KOPT-K1 (cell line): ENCODE data around the gene ACP1.

ENCODE experiments used
- H3K27ac ChIP-seq: fragments of 200-600 bp; sonication (generic); 2 replicates; pipeline ENCODE4 v1.5.1; 2016; ENCODE audit warnings: antibody characterized with exemption, mild to moderate bottlenecking, low read depth, low read length; ENCODE audit not compliant: poor library complexity, severe bottlenecking
- H3K36me3 ChIP-seq: fragments of 200-600 bp; sonication (generic); 2 replicates; pipeline ENCODE4 v1.5.1; 2017; ENCODE audit warnings: antibody characterized with exemption, mild to moderate bottlenecking, low read length, moderate library complexity; ENCODE audit not compliant: insufficient read depth
- H3K9me3 ChIP-seq: fragments of 200-600 bp; sonication (generic); 2 replicates; pipeline ENCODE4 v1.5.1; 2017; ENCODE audit warnings: antibody characterized with exemption, low read length, mild to moderate bottlenecking; ENCODE audit not compliant: insufficient read depth, poor library complexity, severe bottlenecking

ACP1 gene

GRCh38 chr2:281381-281780 lies 16.6 kb downstream of the ACP1 start:
- Histone ChIP-seq H3K27ac (no peak overlapping the region), H3K36me3 (peaks cover 85% of the 10 kb centered on the region), H3K9me3 (no peaks in the 10 kb centered on the region)

- no peaks in the 10 kb centered on the region for H3K9me3 ChIP-seq
- peaks cover 73% of the 10 kb centered on the region for H3K36me3 ChIP-seq
- no peak overlapping the region for H3K27ac ChIP-seq
Observed at GRCh38 chr2:282371-283263, 17.9 kb downstream of the ACP1 start.

DNA sequence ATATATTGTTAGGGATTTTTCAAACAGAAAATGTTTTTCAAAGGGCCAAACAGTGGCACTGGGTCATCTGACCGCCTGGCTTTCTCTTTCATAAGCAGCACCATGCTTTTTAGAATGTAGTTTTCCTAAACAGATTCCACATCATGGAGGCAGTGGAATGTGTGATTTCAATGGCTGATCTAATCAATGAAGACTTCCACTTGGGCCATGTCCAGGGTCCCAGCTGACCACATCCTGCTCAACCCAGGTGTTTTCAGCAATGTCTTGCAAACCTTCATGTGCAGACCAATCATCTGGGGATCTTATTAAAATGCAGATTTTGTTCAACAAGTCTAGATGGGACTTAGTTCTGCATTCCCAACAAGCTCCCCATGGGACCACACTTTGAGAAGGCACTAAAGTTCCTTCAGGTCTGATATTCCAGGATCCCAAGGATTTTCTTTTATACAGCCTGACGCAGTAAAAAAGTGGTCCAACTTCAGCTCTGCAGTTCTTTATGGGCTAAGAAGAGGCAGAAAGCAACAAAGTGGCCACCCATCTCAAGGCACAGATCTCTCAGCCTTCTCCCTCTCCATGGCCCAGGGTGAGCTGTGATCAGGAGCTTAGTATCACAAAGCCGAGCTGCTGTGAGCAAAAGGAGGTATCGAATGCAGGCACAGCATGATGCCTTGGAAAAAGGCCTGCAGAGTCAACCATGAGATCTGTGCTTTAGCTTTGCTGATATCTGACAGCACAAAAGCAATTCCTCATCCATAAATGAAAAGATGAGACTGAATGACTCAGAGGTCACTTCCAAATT lies 19.4 kb downstream of the ACP1 start:
- no peak overlapping the region for H3K27ac ChIP-seq
- H3K36me3 ChIP-seq, result peaks cover 57% of the 10 kb centered on the region
- no peaks in the 10 kb centered on the region for H3K9me3 ChIP-seq

DNA sequence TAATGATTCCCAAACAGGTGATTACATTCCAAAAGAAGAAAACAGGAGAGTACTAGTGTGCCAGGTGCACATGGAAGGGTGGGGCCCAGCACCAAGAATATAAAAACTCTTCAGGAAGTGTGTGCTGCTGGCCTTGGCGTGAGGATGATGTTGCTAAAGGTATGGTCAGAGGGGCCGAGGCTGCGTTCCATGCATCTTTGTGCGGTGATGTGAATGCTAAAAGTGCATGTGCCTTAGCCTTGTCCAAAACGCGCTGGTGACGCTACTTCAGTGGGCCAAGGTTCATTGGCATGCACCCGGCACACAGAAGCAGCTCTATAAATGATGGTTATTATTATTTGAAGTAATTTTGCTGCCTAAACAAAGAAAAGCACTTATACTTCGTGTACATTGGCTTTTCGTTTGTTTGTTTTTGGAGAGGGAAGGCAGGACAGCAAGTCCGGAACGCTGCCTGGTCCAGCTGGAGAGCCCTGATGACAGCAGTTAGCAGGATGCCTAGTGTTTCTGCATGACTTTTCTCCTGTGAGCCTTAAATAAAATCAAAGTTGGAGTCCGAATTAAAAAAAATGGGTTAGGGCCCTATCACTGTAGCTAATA lies 20.2 kb downstream of the ACP1 start:
- Histone ChIP-seq H3K36me3 (peaks cover 49% of the 10 kb centered on the region), H3K27ac (no peak overlapping the region), H3K9me3 (no peaks in the 10 kb centered on the region)

GRCh38 chr2:285531-285930 lies 20.8 kb downstream of the ACP1 start:
- Histone ChIP-seq H3K27ac (no peak overlapping the region), H3K36me3 (peaks cover 44% of the 10 kb centered on the region), H3K9me3 (no peaks in the 10 kb centered on the region)

DNA sequence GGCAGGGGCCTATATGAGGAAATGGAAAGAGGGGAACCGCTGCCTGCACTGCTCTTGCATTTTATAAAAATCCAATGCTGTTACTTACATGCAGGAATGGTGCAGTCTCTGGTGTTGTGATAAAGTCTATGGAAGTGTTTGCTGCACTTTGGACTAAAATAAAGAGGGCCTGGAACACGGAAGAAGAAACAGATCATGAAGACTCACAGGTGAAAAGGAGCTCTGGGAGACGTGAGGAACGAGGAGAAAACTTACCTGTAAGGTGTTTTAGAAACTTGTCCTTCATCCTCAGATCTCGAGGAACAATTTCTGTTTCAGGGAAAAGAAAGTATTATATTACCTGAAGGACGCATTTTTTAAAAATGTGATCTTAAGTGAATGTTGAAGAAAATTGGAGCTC lies 21.3 kb downstream of the ACP1 start:
- H3K27ac ChIP-seq, result no peak overlapping the region
- no peaks in the 10 kb centered on the region for H3K9me3 ChIP-seq
- H3K36me3 ChIP-seq, result peaks cover 42% of the 10 kb centered on the region

DNA sequence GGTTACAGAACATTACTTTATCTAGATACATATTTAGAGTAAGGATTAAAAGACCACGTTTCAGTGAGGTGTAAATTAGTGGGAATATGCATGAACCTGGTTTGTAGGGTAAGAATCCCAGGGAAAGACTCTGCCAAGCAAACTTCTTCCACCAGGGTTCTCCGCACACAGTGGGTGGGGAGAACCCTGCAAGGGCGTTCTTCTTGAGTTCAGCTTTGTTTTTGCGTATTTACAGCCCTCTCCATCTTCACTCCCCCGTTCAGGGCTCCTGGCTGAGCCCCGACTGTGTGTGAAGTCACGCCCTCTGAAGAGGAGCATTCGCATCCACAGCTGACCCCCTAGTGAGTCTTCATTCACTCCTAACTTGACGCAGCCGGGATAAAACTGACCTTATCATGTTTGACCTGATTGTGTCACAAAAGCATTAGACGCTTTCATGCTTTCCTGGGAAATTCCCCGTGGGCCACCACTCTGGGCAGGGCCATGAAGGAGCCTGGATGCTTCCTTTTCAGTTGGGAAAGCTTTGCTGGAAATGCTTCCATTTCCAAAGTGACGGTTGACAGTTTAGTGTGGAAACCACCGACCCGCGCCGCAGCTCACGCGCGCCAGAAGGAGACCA lies 22.1 kb downstream of the ACP1 start:
- Histone ChIP-seq H3K36me3 (peaks cover 42% of the 10 kb centered on the region), H3K27ac (no peak overlapping the region), H3K9me3 (no peaks in the 10 kb centered on the region)

DNA sequence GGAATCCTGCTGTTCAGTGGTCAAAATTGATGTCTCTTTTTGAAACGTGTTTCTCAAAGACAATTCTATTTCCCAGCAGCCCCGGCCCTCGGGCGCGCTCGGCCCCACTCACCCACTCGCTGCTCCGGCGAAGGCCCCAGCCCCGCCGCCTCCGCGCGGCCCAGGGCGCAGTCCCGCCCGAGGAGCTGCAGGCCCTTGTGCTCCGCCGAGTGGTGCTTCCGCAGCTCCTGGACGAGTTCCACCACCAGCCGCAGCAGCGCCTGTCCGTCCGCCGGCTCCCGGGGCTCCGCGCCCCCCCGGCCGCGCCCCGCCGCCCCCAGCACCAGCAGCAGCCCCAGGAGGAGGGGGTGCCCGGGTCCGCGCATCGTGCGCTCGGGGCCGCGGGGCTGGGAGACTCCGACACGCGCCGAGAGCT lies 22.7 kb downstream of the ACP1 start:
- no peaks in the 10 kb centered on the region for H3K9me3 ChIP-seq
- H3K36me3 ChIP-seq, result peaks cover 42% of the 10 kb centered on the region
- H3K27ac ChIP-seq, result no peak overlapping the region

GRCh38 chr2:287911-288757 lies 23.4 kb downstream of the ACP1 start, which contains the start of gene ALKAL2:
TSS of gene ALKAL2 (minus strand) at chr2:288091. CDS start at chr2:287835, 256 bp downstream.
- Histone ChIP-seq H3K9me3 (no peaks in the 10 kb centered on the region), H3K27ac (no peak within 1 kb of the TSS), H3K36me3 (peaks cover 40% of the 10 kb centered on the region)

GRCh38 chr2:288758-289361 lies 24.1 kb downstream of the ACP1 start:
- no peaks in the 10 kb centered on the region for H3K9me3 ChIP-seq
- peaks cover 37% of the 10 kb centered on the region for H3K36me3 ChIP-seq
- H3K27ac ChIP-seq, result no peak overlapping the region

DNA sequence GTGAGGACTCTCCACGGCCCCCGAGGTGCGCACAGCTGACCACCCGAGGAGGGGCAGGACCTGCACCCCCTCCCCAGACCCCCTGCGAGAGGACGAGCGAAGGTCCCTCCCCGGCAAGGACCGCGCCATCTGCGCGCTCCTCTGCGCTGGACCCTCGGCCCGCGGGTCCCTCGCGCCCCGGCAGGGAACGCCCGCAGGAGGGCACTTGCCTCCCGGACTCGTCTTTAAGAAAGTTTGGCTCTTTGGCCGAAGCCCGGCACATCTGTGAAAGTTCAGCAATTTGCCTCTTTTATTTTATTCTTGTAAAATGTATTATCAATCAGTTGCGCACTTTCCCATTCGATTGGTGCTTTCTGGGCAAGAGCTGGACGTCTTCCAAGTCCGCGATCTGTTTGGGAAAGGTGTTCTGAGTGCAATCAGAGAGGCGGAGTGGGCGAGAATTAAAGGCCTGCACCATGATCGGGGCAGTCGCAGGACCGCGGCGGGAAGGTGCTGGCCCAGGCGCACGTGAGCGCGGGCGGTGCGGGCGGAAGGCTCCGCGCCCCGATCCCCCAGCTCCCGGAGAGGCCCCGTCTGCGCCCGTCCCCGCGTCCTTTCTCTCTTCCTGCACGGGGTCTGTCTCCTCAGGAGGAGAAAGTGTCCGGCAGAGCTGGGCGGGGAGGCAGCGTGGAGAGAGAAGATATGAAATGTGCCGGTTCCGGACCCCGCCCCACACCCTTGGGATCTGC lies 24.8 kb downstream of the ACP1 start:
- Histone ChIP-seq H3K27ac (no peak overlapping the region), H3K36me3 (peaks cover 34% of the 10 kb centered on the region), H3K9me3 (no peaks in the 10 kb centered on the region)

DNA sequence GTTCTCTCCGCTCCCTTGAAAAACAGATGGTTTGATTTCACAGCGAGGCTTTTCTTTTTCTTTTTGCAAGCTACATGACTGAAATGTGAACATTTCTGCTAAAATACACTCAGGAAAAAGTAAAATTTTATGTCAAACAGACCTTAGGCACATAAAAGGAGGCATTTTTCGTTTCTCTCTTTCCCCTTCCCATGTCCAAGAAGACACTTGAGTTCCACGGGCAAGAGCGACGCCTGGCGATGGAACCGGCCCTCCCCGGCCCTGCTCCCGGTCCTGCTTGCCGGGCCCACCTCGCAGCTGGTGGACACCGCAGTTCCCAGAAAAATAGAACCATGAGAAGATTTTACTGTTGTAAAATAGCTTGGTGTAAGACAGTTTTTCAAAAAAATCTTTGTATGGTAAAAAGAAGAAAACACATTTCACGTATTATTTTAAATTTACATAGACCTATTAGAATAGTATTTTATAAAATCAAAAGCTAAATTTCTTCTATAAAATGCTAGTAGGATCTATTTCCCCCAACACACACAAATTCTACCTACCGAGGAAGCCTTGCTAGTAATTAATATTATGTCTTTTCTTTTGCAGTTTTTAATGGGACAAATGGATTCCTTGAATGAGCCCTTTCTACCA lies 25.5 kb downstream of the ACP1 start:
- H3K27ac ChIP-seq, result no peak overlapping the region
- H3K9me3 ChIP-seq, result no peaks in the 10 kb centered on the region
- peaks cover 35% of the 10 kb centered on the region for H3K36me3 ChIP-seq

GRCh38 chr2:295090-295489 lies 30.3 kb downstream of the ACP1 start:
- Histone ChIP-seq H3K9me3 (peaks cover 10% of the 10 kb centered on the region), H3K27ac (no peak overlapping the region), H3K36me3 (peaks cover 47% of the 10 kb centered on the region)
